Osteocyte (in vitro differentiated cells): ENCODE results near the gene AMN1. TPM values are rescaled to one million over a fixed set of nuclear protein-coding genes. Genes with fewer than 3 reads are reported as not detected.

Experiments used
- DNase-seq: peaks from one replicate; pipeline ENCODE4 v3.0.0; 2021; ENCODE audit warnings: mixed read lengths; ENCODE audit not compliant: unreplicated experiment; ENCODE audit errors: extremely low spot score
- H3K27ac Mint-ChIP-seq: one replicate; pipeline ENCODE4 v1.8.0; 2021; ENCODE audit warnings: mild to moderate bottlenecking, mixed read lengths; ENCODE audit not compliant: unreplicated experiment
- H3K27me3 Mint-ChIP-seq: one replicate; pipeline ENCODE4 v1.8.0; 2021; ENCODE audit warnings: mixed read lengths; ENCODE audit not compliant: unreplicated experiment
- H3K36me3 Mint-ChIP-seq: one replicate; pipeline ENCODE4 v1.8.0; 2021; ENCODE audit warnings: mixed read lengths; ENCODE audit not compliant: unreplicated experiment
- H3K4me1 Mint-ChIP-seq: one replicate; pipeline ENCODE4 v1.8.0; 2021; ENCODE audit warnings: mixed read lengths; ENCODE audit not compliant: unreplicated experiment
- H3K4me3 Mint-ChIP-seq: one replicate; pipeline ENCODE4 v1.8.0; 2021; ENCODE audit warnings: mild to moderate bottlenecking, moderate library complexity, mixed read lengths; ENCODE audit not compliant: unreplicated experiment
- H3K9me3 Mint-ChIP-seq: one replicate; pipeline ENCODE4 v1.8.0; 2021; ENCODE audit warnings: mixed read lengths; ENCODE audit not compliant: unreplicated experiment
- total RNA-seq: library from RNA; stranded (reverse); gene quantifications from 2 replicates; pipeline ENCODE4 v1.2.1, GENCODE V29; 2021
- TF ChIP-seq, protein P1 (sequence below): fragments of 200-600 bp; sonication (generic); IDR thresholded peaks from 2 replicates; pipeline ENCODE4 v1.5.0; 2021; ENCODE audit warnings: antibody characterized with exemption, mild to moderate bottlenecking, moderate library complexity

The AMN1 gene
- total RNA-seq, 1 donor from 2014 or later: 8.5 TPM

DNA sequence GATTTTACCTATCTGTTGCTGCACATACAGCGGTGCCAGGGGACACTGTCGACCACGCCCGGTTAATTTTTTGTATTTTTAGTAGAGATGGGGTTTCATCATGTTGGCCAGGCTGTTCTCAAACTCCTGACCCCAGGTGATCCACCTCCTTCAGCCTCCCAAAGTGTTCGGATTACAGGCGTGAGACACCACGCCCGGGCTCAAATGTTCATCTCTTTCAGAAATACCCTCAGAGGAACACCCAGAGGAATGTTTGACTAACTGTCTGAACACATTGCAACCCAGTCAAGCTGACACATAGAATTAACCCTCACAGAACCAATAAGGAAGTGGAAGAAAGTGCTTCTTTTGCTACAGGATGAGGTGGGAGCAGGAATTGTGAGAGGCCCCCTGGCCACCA is 84.3 kb downstream of the AMN1 start:
- no peak for DNase-seq
- Mint-ChIP-seq H3K27ac (no peak overlapping the region), H3K9me3 (no peaks in the 10 kb centered on the region), H3K36me3 (no peaks in the 10 kb centered on the region), H3K4me1 (peaks cover 5% of the 10 kb centered on the region), H3K4me3 (no peak overlapping the region), H3K27me3 (peaks cover 4% of the 10 kb centered on the region)
- TF ChIP-seq, protein P1, sequence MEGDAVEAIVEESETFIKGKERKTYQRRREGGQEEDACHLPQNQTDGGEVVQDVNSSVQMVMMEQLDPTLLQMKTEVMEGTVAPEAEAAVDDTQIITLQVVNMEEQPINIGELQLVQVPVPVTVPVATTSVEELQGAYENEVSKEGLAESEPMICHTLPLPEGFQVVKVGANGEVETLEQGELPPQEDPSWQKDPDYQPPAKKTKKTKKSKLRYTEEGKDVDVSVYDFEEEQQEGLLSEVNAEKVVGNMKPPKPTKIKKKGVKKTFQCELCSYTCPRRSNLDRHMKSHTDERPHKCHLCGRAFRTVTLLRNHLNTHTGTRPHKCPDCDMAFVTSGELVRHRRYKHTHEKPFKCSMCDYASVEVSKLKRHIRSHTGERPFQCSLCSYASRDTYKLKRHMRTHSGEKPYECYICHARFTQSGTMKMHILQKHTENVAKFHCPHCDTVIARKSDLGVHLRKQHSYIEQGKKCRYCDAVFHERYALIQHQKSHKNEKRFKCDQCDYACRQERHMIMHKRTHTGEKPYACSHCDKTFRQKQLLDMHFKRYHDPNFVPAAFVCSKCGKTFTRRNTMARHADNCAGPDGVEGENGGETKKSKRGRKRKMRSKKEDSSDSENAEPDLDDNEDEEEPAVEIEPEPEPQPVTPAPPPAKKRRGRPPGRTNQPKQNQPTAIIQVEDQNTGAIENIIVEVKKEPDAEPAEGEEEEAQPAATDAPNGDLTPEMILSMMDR: no peak

DNA sequence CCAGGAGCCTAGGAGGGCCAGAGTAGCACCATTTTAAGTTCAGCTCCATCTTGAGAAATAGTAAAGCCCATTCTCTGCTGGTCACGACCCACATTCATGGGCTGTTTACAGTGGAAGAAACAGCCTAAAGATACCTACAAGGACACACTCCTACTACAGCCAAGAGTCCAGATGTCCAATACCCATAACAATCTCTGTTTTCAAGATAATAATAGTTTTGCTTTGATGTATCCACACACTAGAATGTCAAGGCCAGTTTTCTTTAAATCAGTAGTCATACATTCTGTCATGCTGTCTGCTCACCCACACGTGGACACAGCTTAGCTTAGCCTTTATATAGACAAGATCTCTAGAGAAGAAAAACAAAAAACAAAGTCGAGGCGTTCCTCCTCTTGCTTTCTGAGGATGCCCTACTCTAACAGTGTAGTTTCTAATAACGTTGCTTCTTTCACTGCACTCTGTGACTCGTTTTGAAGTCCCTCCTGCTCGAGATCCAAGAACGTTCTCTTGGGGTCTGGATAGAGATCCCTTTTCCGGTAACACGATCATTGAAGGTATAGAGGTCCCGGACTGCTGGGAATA is 87.2 kb downstream of the AMN1 start:
- no peaks in the 10 kb centered on the region for H3K9me3 Mint-ChIP-seq
- TF ChIP-seq, protein P1: no peak
- no peak for DNase-seq
- H3K4me1 Mint-ChIP-seq: peaks cover 6% of the 10 kb centered on the region
- H3K27ac Mint-ChIP-seq: no peak overlapping the region
- peaks cover 4% of the 10 kb centered on the region for H3K27me3 Mint-ChIP-seq
- H3K36me3 Mint-ChIP-seq: no peaks in the 10 kb centered on the region
- no peak overlapping the region for H3K4me3 Mint-ChIP-seq

DNA sequence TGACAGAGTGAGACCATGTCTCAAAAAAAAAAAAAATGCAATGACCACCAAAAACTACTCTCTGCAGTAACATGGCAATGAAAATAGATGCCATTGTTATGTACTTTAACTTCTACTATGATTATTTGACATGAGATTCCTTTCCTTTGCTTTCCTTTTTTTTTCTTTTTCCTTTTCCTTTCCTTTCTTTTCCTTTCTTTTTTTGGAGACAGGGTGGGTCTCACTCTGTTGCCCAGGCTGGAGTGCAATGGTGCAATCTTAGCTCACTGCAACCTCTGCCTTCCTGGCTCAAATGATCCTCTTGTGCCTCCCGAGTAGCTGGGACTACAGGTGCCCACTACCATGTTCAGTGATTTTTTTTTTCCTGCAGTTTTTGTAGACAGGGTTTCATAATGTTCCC is 94.2 kb downstream of the AMN1 start:
- Mint-ChIP-seq H3K4me3 (no peak overlapping the region), H3K9me3 (no peaks in the 10 kb centered on the region), H3K27ac (no peak overlapping the region), H3K36me3 (no peaks in the 10 kb centered on the region), H3K4me1 (peaks cover 12% of the 10 kb centered on the region), H3K27me3 (no peaks in the 10 kb centered on the region)
- TF ChIP-seq, protein P1: no peak
- DNase-seq: no peak

DNA sequence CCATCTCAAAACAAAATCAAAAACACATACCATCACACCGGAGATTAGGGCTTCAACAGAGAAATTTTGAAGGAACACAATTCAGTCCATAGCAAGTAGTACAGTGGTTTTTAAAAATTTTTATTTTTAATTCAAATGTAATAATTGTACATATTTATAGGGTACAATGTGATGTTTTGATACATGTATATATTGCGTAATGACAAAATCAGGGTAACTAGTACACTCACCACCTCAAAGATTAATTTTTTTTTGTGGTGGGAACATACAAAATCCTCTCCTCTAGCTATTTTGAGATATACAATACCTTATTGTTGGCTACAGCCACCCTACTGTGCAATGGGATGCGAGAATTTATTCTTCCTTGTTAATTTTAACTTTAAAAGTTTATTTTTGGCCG is 95.4 kb downstream of the AMN1 start:
- DNase-seq: no peak
- H3K27ac Mint-ChIP-seq: no peak overlapping the region
- TF ChIP-seq, protein P1: no peak
- no peaks in the 10 kb centered on the region for H3K27me3 Mint-ChIP-seq
- no peaks in the 10 kb centered on the region for H3K36me3 Mint-ChIP-seq
- H3K9me3 Mint-ChIP-seq: no peaks in the 10 kb centered on the region
- H3K4me3 Mint-ChIP-seq: no peak overlapping the region
- H3K4me1 Mint-ChIP-seq: peaks cover 17% of the 10 kb centered on the region

DNA sequence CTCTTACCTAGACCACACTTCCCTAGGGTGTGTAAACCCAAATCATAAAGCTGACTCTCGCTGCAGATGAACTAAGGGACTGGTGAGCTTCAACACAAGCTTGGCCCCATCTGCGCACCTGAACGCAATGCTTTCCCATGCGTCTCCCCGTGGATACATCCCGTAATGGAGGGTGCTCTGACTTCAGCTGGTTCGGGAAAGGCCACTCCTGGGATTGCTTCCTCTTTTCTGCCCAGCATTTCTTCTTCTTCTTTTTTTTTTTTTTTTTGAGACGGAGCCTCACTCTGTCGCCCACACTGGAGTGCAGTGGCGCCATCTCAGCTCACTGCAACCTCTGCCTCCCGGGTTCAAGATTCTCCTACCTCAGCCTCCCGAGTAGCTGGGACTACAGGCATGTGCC is 97.0 kb downstream of the AMN1 start:
- Mint-ChIP-seq H3K36me3 (no peaks in the 10 kb centered on the region), H3K9me3 (no peaks in the 10 kb centered on the region), H3K4me3 (no peak overlapping the region), H3K4me1 (peaks cover 17% of the 10 kb centered on the region), H3K27me3 (no peaks in the 10 kb centered on the region), H3K27ac (no peak overlapping the region)
- TF ChIP-seq, protein P1: no peak
- no peak for DNase-seq
